IPS-20b (cell line): ENCODE measurements around the gene PTAFR.

ENCODE experiments used
- H3K27ac ChIP-seq: one replicate; pipeline ENCODE4 v1.5.1; 2013; ENCODE audit warnings: low read length
- H3K27me3 ChIP-seq: 2 replicates; pipeline ENCODE4 v1.6.1; 2013; ENCODE audit warnings: mild to moderate bottlenecking, low read length, inconsistent platforms; ENCODE audit not compliant: insufficient read depth
- H3K36me3 ChIP-seq: 2 replicates; pipeline ENCODE4 v1.6.1; 2013; ENCODE audit warnings: low read depth, mild to moderate bottlenecking, inconsistent platforms, low read length, moderate library complexity; ENCODE audit not compliant: insufficient read depth
- H3K4me1 ChIP-seq: 2 replicates; pipeline ENCODE4 v1.6.1; 2013; ENCODE audit warnings: mild to moderate bottlenecking, control low read depth, inconsistent platforms, low read length, moderate library complexity; ENCODE audit not compliant: insufficient read depth
- H3K4me3 ChIP-seq: 2 replicates; pipeline ENCODE4 v1.5.1; 2013; ENCODE audit warnings: mild to moderate bottlenecking, low read length, inconsistent platforms
- H3K9ac ChIP-seq: 2 replicates; pipeline ENCODE4 v1.6.1; 2013; ENCODE audit warnings: low read depth, mild to moderate bottlenecking, inconsistent platforms, low read length, moderate library complexity
- H3K9me3 ChIP-seq: 2 replicates; pipeline ENCODE4 v1.6.1; 2013; ENCODE audit warnings: mild to moderate bottlenecking, low read depth, low read length, inconsistent platforms; ENCODE audit not compliant: insufficient read depth

The PTAFR gene

DNA sequence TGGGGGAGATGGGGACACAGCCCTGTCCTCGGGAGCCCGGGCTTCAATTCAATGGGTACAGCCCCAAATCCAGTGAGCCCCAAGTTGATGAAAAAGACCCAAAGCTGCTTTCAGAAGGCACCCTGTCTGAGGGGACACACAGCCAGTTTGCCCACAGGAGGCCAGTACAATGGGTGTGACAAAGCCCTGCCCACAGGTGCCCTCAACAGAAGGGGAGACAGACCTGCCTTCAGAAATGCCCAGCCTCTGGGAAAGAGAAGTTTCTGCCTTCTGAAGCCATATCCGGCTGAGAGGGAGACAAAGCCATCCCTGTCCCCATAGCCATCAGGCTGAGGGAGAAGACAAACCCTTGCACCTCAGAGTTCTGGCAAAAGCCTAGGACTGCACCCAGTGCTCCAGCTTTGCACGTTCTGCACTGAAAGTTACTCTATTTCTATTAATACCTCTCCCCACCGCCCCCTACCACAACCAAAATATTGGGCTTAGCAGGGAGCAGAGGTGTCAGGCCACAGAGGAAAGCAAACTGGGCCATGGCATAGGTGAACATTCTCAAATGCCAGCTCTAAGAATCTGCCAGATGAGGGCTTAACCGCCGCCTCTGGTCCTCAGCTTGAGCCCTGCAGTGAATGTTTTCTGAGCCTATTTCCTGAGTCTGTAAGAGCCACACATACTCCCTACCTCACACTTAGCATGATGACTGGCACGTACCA, 18.0 kb upstream of the PTAFR start:
- no peak overlapping the region for H3K9ac ChIP-seq

DNA sequence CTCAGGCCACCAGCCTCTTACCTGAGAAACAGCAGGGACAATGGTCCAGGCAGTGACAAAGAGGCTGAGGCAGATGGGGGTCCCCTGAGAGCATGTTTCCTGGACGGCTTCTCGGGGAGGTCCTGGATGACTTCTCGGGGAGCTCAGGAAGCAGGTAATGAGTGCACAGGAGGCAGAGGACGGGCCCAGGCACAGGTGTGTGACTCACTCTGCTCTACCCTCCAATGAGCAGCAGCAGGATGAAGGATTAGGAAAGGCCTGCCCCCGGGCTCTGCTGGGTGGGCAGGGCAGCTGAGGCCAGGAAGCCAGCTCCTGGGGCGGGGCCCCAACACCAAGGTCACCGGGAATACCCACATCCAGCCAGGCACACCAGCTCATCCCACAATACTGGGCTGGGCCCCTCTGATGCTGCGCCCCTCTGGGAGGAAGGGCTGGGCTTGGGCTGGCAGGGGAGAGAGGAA, 17.2 kb upstream of the PTAFR start:
- no peaks in the 10 kb centered on the region for H3K9me3 ChIP-seq
- H3K9ac ChIP-seq: no peak overlapping the region
- no peak overlapping the region for H3K27ac ChIP-seq
- peaks cover 17% of the 10 kb centered on the region for H3K4me1 ChIP-seq
- H3K27me3 ChIP-seq: no peaks in the 10 kb centered on the region
- H3K36me3 ChIP-seq: peaks cover 9% of the 10 kb centered on the region
- no peak overlapping the region for H3K4me3 ChIP-seq

More for the DNA sequence above, 18.0 kb upstream of the PTAFR start:
- Histone ChIP-seq H3K27ac (no peak overlapping the region), H3K4me3 (no peak overlapping the region), H3K27me3 (no peaks in the 10 kb centered on the region), H3K9me3 (no peaks in the 10 kb centered on the region), H3K4me1 (peaks cover 17% of the 10 kb centered on the region), H3K36me3 (peaks cover 17% of the 10 kb centered on the region)

DNA sequence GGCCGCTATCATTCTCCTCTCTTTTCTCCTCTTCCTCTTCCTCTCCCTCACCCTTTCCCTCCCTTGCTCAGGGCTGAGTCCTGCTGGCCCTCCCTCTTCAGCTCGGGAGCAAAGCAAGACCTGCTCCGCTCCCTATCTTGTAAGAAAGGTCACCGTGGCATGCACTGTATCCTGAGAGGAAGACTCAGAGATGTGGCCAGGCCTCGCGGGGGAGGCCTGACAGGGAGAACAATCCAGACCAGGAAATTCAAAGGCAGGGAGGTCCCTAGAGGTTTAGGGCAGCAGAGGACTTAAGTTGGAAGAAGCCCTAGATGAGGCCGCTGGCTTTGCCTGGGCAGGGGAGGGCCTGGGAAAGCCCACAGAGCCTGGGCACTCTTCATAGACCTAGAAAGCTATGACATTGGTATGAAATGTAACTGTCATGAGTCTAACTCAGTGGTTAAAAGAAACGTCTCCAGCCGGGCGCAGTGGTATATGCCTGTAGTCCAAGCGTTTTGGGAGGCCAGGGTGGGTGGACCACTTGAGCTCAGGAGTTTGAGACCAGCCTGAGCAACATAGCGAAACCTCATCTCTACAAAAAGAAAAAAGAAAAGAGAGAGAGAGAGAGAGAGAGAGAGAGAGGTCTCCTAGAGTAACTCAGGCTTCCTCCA, 14.6 kb upstream of the PTAFR start:
- Histone ChIP-seq H3K4me1 (peaks cover 10% of the 10 kb centered on the region), H3K9me3 (no peaks in the 10 kb centered on the region), H3K27ac (no peak overlapping the region), H3K4me3 (no peak overlapping the region), H3K27me3 (no peaks in the 10 kb centered on the region), H3K36me3 (no peaks in the 10 kb centered on the region), H3K9ac (no peak overlapping the region)

DNA sequence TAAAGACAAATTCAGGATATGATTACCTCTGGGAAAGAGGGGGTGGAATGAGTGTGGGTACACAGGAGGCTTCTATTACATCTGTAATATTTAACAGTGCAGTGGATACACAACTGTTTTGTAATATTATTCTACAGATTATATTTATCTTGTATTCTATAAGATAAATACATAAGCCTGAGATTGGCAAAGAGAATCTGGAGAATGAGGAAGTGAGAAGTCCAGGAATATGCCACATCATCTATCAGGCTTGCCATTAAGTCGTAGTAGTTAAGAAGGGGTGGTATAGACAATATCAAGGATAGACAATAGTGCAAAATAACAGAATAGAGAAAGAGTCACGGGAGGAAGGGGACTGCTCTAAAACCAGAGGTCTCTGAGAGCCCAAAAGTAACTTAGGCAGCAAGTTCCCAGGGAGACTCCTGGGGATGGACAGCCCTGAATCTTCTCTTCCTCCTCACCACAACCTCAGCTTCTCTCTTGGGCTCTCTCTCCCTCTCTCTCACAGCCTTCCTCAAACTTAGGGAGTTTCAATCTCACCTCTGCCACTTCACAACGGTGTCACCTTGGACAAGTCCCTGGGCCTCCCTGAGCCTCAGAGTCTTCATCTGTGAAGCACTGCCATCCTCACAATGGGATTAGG, 14.0 kb upstream of the PTAFR start:
- H3K9ac ChIP-seq: no peak overlapping the region
- no peaks in the 10 kb centered on the region for H3K9me3 ChIP-seq
- H3K27me3 ChIP-seq: no peaks in the 10 kb centered on the region
- no peak overlapping the region for H3K4me3 ChIP-seq
- H3K4me1 ChIP-seq: peaks cover 3% of the 10 kb centered on the region; the same call in 1 of the 2 replicates
- H3K36me3 ChIP-seq: no peaks in the 10 kb centered on the region
- H3K27ac ChIP-seq: no peak overlapping the region

DNA sequence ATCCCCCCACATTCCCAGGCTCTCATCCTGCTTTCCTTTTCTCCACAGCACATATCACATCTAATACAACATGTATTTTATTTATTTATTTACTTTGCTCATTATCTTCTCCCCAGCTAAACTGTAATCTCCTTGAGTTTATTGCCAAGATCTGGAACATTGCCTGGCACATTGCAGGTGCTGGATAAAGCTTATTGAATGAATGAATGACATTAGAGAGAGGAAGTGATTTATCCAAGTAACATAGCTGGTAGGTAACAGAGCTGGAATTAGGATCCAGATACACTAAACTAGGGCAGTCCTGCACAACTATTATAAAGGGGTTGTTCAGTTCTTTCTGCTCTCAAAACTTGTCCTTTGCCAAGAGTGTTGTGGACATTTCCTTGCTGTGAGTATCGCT, 8.6 kb upstream of the PTAFR start:
- Histone ChIP-seq H3K4me3 (no peak overlapping the region), H3K9ac (no peak overlapping the region), H3K27me3 (no peaks in the 10 kb centered on the region), H3K9me3 (no peaks in the 10 kb centered on the region), H3K36me3 (no peaks in the 10 kb centered on the region), H3K4me1 (no peaks in the 10 kb centered on the region), H3K27ac (no peak overlapping the region)

DNA sequence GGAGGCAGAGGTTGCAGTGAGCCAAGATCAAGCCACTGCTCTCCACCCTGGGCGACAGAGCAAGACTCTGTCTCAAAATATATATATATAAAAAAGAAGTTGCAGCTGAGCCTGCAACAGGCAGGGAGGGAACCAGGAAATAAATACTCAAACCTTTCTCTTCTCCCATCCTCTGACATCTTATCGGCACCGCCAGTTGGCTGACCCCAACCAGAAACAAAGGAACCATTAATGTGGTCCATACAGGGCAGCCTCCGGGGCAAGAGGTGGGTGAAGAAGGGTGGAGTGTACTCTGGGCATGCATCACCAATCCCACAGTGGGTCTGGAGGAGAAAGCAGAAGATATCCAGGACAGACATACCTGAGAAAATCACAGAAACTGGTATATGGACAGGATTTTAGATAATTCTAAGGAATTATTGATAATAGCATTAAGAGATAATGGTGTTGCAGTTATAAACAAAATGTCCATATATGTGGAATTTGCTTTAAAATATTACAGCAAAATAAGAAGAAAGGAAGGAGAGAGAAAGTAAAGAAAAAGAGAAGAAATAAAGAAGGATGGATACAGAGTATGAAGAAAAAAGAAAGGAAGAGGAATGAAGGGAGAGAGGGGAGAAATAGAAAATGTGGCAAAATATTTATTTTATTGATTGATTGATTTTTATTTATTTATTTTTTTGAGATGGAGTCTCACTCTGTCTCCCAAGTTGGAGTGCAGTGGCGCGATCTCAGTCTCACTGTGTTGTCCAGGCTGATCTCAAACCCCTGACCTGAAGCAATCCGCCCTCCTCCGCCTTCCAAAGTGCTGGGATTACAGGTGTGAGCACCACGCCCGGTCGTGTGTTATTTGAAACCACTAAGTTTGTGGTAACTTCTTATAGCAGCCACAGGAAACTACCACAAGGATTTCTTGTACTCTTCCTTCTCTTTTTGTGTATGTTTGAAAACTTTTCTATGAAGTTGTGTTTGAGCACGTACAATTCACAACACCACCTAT, 4.1 kb upstream of the PTAFR start:
- H3K27me3 ChIP-seq: no peaks in the 10 kb centered on the region
- no peak overlapping the region for H3K27ac ChIP-seq
- H3K4me3 ChIP-seq: no peak overlapping the region
- H3K9me3 ChIP-seq: no peaks in the 10 kb centered on the region
- H3K4me1 ChIP-seq: no peaks in the 10 kb centered on the region; the same call in 1 of the 2 replicates
- H3K9ac ChIP-seq: no peak overlapping the region
- H3K36me3 ChIP-seq: no peaks in the 10 kb centered on the region

DNA sequence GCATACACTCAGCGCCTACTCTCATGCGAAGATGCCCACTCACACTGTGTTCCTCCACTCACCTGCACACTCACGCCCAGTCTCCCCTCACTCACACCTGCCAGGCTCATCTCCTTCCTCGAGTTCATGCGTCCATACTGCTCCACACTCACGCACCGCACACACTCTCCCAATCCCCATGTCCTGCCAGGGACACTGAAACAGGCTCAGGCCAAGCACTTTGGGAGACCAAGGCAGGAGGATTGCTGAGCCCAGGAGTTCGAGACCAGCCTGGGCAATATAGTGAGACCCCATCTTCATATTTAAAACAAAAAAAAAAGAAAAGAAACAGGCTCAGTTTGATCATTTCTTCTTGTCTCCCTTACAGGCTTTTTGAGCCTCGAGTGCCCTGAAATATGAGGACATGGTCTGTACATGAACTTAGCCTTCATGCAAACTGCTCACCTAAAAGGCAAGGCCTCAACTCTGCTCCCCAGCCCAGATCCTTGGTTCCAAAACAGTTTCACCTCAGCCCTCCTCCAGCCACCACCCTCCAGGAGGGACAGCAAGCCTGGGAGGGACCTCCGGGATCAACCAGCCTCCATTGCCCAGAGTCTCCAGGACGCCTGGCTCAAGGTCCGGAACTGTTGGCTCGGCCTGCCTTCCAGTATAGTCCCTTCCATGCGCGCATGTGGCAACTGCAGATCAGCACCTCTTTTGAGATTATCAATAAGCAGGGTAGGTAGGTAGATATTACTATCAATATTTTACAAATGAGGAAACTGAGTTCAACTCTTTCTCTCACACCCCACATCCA, 2.4 kb upstream of the PTAFR start:
- H3K27ac ChIP-seq: no peak overlapping the region
- H3K9ac ChIP-seq: no peak overlapping the region
- H3K9me3 ChIP-seq: no peaks in the 10 kb centered on the region
- no peak overlapping the region for H3K4me3 ChIP-seq
- no peaks in the 10 kb centered on the region for H3K36me3 ChIP-seq
- no peaks in the 10 kb centered on the region for H3K27me3 ChIP-seq
- H3K4me1 ChIP-seq: no peaks in the 10 kb centered on the region; the same call in 1 of the 2 replicates

DNA sequence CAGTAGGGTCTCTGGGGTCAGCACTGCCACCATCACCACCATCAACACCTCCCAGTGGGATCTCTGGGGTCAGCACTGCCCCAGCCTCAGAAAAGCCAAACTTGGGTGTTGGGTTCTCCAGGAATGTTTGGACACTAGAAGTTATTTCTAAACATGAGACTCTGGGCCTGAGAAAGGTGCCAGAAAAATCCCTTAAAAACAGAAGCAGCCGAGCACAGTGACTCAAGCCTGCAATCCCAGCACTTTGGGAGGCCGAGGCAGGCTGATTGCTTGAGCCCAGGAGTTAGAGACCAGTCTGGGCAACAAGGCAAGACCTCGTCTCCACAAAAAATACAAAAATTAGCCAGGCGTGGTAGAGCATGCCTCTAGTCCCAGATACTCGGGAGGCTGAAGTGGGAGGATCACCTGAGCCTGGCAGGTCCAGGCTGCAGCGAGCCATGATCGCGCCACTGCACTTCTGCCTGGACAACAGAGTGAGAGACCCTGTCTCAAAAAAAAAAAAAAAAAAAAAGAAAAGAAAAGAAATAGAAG, 470 bp downstream of the PTAFR start:
- H3K4me1 ChIP-seq: no peaks in the 10 kb centered on the region; the same call in 1 of the 2 replicates
- H3K9me3 ChIP-seq: no peaks in the 10 kb centered on the region
- no peak overlapping the region for H3K9ac ChIP-seq
- H3K27me3 ChIP-seq: no peaks in the 10 kb centered on the region
- H3K27ac ChIP-seq: no peak overlapping the region
- no peak overlapping the region for H3K4me3 ChIP-seq
- no peaks in the 10 kb centered on the region for H3K36me3 ChIP-seq

DNA sequence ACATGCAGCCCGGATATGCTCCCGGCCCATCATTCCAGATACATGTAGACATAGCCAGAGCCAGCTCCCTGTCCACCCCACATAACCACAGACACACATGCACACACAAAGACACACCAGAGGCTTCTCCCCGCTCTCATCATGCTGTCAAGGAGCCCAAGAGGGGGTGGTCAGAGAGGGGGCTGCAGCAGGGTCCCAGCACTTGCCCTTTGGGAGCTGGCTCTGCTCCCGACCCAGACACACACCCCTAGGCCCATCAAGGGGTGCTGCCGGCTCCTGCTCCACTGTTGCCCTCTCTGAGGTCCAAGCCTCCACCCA, 2.6 kb downstream of the PTAFR start:
- no peaks in the 10 kb centered on the region; the same call in 1 of the 2 replicates for H3K4me1 ChIP-seq

DNA sequence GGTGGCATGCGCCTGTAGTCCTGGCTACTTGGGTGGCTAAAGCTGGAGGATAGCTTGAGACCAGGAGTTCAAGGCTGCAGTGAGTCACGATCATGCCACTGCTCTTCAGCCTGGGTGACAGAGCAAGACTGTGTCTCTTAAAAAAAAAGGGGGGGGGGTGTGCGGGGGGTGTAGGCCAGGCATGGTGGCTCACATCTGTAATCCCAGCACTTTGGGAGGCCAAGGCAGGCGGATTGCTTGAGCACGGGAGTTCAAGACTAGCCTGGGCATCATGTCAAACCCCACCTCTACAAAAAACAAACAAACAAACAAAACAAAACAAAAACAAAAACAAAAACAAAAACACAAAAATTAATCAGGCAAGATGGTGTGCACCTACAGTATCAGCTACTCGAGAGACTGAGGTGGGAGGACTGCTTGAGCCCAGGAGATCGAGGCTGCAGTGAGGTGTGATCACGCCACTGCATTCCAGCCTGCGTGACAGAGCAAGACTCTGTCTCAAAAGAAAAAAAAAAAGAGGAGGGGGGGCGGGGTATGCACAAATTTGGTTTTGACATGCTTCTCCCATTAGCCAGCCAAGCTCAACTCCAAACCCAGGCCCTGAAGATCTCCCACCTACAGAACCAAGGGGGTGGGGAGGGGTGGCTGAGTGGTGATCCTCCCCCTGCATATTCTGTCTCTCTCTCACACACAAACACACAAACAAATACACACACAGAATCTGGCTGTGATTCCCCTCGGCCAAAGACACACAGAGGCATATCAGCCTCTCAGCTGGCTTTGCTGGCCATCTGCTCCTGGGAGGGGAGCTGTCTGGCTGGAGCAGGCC, 3.1 kb downstream of the PTAFR start:
- Histone ChIP-seq H3K4me1 (no peaks in the 10 kb centered on the region; the same call in 1 of the 2 replicates), H3K9me3 (no peaks in the 10 kb centered on the region), H3K36me3 (no peaks in the 10 kb centered on the region), H3K4me3 (no peak overlapping the region), H3K9ac (no peak overlapping the region), H3K27ac (no peak overlapping the region), H3K27me3 (no peaks in the 10 kb centered on the region)

More for the DNA sequence above, 2.6 kb downstream of the PTAFR start:
- Histone ChIP-seq H3K9me3 (no peaks in the 10 kb centered on the region), H3K27me3 (no peaks in the 10 kb centered on the region), H3K36me3 (no peaks in the 10 kb centered on the region), H3K9ac (no peak overlapping the region), H3K27ac (no peak overlapping the region), H3K4me3 (no peak overlapping the region)
